Measurements from ENCODE around the gene LRFN5. TPM values are rescaled to one million over a fixed set of nuclear protein-coding genes. Genes with fewer than 3 reads are reported as not detected.

LRFN5 gene
- total and polyA plus RNA-seq, 7 donors, result under 0.01 to 13.7 (median 5.4) TPM; not detected in 1

DNA sequence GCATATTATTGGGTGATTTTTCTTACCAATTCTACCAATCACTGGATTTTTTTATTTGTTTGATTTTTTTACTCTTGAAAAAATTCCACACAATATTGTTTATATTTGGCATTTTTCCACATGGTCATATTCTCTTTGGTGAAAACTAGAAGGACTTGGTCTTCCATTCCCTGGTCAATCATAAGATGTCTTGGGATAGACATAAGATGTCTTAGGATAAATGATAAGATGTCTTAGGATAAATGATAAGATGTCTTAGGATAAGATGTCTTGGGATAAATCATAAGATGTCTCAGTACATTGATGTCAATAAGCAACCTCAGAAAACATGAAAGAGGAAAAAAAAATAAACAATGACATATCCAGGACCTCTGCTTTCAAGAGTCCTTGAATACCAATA, 309.1 kb downstream of the LRFN5 start:
- Histone ChIP-seq H3K4me1 (no peaks in the 10 kb centered on the region), H3K4me3 (no peak overlapping the region), H3K36me3 (no peaks in the 10 kb centered on the region), H3K9me3 (no peaks in the 10 kb centered on the region), H3K27me3 (no peaks in the 10 kb centered on the region), H3K27ac (no peak overlapping the region)
- intact Hi-C loops (cut with DNase I), result no loop called here
- no peak for DNase-seq
- TF ChIP-seq POLR2AphosphoS5 (IDR thresholded peaks at IDR 0.05) (no peak), EP300 (IDR thresholded peaks at IDR 0.05) (no peak), POLR2A (IDR thresholded peaks at IDR 0.05) (no peak)
- TF ChIP-seq, protein P1, sequence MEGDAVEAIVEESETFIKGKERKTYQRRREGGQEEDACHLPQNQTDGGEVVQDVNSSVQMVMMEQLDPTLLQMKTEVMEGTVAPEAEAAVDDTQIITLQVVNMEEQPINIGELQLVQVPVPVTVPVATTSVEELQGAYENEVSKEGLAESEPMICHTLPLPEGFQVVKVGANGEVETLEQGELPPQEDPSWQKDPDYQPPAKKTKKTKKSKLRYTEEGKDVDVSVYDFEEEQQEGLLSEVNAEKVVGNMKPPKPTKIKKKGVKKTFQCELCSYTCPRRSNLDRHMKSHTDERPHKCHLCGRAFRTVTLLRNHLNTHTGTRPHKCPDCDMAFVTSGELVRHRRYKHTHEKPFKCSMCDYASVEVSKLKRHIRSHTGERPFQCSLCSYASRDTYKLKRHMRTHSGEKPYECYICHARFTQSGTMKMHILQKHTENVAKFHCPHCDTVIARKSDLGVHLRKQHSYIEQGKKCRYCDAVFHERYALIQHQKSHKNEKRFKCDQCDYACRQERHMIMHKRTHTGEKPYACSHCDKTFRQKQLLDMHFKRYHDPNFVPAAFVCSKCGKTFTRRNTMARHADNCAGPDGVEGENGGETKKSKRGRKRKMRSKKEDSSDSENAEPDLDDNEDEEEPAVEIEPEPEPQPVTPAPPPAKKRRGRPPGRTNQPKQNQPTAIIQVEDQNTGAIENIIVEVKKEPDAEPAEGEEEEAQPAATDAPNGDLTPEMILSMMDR (IDR thresholded peaks at IDR 0.05), result no peak

DNA sequence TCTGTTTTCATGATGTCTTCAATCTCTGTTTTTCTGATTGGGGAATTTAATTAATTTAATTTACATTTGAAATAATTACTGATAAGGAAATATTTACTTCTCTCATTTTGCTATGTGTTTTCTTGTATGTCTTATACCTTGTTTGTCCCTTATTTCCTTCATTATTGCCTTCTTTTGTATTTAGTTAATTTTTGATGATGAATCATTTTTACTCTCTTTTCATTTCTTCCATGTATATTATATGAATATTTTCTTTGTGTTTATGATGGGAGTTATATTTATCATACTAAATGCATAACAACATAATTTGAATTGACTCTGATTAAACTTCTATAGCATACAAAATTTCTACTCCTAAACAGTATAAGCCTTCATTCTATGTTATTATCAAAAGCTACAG, 309.6 kb downstream of the LRFN5 start:
- no peaks in the 10 kb centered on the region for H3K4me1 ChIP-seq
- no peaks in the 10 kb centered on the region for H3K27me3 ChIP-seq
- no peak overlapping the region for H3K27ac ChIP-seq
- no peak for DNase-seq
- intact Hi-C loops (cut with DNase I), result no loop called here
- TF ChIP-seq POLR2A (IDR thresholded peaks at IDR 0.05), result no peak
- H3K9me3 ChIP-seq, result no peaks in the 10 kb centered on the region
- H3K4me3 ChIP-seq, result no peak overlapping the region
- H3K36me3 ChIP-seq, result no peaks in the 10 kb centered on the region

DNA sequence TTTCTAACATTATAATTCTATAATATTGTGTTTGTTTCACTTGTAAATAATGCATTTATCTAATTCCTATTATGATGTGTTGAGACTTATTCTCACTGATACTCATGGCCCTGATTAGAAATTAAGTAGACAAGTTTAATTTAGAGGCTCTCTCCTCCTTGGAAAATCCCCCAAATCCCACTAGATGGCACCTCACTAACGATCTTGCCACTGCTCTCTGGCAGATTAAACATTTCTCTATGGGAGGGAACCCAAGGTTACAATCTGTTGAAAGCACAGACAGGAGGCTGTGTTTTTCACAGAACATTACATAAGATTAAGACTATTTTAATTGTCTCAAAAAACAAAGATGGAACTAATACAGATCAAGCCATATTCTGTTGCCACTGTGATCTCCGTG, 318.7 kb downstream of the LRFN5 start:
- H3K27ac ChIP-seq, result no peak overlapping the region
- H3K9me3 ChIP-seq, result no peaks in the 10 kb centered on the region
- WGBS, 2 donors, result 10 to 21% methylated on average over 2 of the region's 2 CpGs
- no peaks in the 10 kb centered on the region for H3K36me3 ChIP-seq
- H3K4me1 ChIP-seq, result no peaks in the 10 kb centered on the region
- intact Hi-C loops (cut with DNase I), result no loop called here
- H3K4me3 ChIP-seq, result no peak overlapping the region
- H3K27me3 ChIP-seq, result no peaks in the 10 kb centered on the region
- DNase-seq, result no peak
- TF ChIP-seq, protein P1 (IDR thresholded peaks at IDR 0.05), result no peak
- TF ChIP-seq POLR2A (IDR thresholded peaks at IDR 0.05) (no peak), POLR2AphosphoS5 (IDR thresholded peaks at IDR 0.05) (no peak), EP300 (IDR thresholded peaks at IDR 0.05) (no peak)

DNA sequence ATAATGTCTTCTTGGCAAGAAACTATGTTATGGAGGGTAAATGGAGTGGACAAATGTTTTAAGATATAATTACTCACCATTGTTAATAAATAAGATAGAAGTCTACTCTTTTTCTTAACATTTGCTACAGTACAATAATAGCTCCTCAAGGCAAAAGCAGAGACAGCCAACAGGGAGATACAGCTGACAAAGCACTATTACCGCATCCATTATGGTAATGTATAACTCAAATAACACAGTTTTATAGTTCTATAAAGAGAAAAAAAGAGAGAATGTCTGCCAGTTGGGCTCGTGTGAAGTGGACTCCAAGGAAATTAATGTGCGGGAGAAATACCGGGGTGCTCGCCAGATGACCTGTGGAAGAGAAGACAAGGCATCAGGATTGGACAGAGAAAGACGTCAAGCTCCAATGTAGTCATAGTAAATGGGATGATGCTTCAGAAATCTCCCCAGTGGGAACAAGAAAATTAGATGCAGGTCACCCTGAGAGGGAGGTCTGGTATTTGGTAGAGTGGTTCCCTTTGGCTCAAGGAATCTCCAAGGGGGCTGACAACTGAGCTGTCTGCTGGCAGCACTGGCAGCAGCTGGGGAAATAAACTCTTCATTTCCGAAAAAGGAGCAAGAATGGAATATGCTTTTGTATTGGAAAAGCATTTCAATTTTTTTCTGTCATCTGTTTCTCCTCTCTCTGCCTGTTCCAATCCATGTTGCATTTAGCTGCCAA, 343.9 kb downstream of the LRFN5 start:
- DNase-seq, result no peak
- H3K27ac ChIP-seq, result no peak overlapping the region
- no peaks in the 10 kb centered on the region for H3K36me3 ChIP-seq
- intact Hi-C loops (cut with DNase I), result no loop called here
- H3K27me3 ChIP-seq, result no peaks in the 10 kb centered on the region
- 71 to 76% methylated on average over 7 of the region's 7 CpGs for WGBS, 2 donors
- H3K9me3 ChIP-seq, result no peaks in the 10 kb centered on the region
- TF ChIP-seq, protein P1 (IDR thresholded peaks at IDR 0.05), result no peak
- TF ChIP-seq EP300 (IDR thresholded peaks at IDR 0.05), result no peak
- peaks cover 0 to 3% (median 0%) of the 10 kb centered on the region in 4 donors for H3K4me1 ChIP-seq
- no peak overlapping the region for H3K4me3 ChIP-seq

Small RNA genes within 50 kb of the gene (small RNA-seq; reads per million reads assigned to genes)
- 0 reads per million in 3 donors for gene RF00322
